Measurements from ENCODE around the gene SCRN2.

Gene SCRN2

GRCh38 chr17:47819475-47819874 is 21.6 kb downstream of the SCRN2 start:
- DNase-seq: no peak

DNA sequence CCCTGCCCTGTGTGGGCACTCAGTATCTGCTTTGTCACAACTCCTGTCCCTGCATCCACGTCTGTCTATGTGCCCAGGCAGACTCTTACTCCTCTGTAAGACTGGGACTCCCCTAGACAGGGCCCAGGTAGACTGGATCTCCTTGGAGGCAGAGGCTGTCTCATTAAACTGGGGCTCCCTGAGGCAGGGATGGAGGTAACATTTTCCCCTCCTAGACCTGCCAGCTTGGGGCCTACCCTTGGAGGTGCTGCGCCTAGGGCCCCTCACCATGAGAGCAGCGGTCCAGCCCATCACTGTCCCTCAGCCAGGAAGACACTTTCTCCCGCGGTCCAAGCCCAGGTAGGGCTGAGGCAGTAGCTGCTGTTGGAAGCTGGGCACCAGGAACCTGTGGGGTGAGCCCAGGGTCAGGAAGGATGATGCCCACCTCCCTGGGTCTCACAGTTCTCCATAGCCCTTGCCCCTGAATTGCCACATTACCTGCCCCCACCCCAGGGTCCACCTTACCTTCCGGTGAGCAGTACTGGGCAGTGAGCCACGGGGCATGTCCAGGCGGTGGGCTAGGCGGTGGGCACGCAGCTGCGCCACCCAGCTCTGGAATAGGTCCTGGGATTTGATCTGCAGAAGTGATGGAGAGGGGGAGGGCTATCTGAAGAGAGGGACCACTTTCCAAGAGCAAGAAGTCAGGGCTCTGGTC is 22.9 kb downstream of the SCRN2 start:
- no peak for DNase-seq

GRCh38 chr17:47816947-47817346 is 24.1 kb downstream of the SCRN2 start:
- no peak for DNase-seq

- DNase-seq: no peak
Measured at GRCh38 chr17:47816111-47816735, 24.9 kb downstream of the SCRN2 start.

DNA sequence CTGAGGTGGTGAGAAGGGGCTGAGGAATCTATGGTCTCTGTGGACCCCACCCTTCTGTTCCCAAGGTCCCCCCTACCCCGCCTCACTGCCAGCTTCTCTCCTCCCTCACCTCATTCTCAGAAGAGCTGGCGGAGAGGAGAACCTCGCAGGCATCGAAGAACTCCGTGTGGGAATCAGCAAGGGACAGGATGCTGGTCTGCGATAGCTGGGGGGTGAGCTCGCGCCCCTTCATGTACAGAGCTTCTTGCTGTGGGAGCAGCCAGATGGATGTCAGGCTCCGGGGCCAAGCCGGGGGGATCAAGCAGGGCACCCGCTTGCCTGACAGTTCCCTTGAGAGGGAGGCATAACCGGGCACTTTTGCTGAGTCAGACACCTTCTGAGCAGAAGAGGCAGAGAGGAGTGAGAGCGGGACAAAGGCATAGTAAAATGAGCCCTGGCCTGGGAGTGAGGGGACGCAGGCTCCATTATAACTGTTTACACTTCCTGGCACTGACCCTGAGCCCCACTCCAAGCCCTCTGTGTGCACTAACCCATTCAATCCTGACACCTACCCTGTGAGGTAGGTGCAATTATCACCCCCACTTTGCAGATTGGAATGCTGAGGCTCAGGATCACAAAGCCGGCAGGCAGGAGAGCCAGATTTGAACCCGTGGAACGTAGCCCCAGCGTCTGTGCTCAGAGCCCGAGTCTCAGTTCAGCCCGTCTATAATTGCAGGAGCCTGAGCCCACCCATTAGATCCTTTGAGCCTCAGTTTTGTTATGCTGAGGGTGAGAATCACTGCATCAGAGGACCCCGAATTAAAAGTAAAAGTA is 25.8 kb downstream of the SCRN2 start:
- no peak for DNase-seq

GRCh38 chr17:47813512-47814031 is 27.5 kb downstream of the SCRN2 start:
- DNase-seq: no peak

GRCh38 chr17:47813077-47813476 is 28.0 kb downstream of the SCRN2 start:
- no peak for DNase-seq

- DNase-seq: no peak
Measured at GRCh38 chr17:47812146-47812920, 28.7 kb downstream of the SCRN2 start.

- no peak for DNase-seq
Measured at GRCh38 chr17:47811709-47812108, 29.4 kb downstream of the SCRN2 start.

- DNase-seq: no peak
Measured at GRCh38 chr17:47810901-47811635, 30.0 kb downstream of the SCRN2 start.

- no peak for DNase-seq
Measured at GRCh38 chr17:47810200-47810821, 30.8 kb downstream of the SCRN2 start.

DNA sequence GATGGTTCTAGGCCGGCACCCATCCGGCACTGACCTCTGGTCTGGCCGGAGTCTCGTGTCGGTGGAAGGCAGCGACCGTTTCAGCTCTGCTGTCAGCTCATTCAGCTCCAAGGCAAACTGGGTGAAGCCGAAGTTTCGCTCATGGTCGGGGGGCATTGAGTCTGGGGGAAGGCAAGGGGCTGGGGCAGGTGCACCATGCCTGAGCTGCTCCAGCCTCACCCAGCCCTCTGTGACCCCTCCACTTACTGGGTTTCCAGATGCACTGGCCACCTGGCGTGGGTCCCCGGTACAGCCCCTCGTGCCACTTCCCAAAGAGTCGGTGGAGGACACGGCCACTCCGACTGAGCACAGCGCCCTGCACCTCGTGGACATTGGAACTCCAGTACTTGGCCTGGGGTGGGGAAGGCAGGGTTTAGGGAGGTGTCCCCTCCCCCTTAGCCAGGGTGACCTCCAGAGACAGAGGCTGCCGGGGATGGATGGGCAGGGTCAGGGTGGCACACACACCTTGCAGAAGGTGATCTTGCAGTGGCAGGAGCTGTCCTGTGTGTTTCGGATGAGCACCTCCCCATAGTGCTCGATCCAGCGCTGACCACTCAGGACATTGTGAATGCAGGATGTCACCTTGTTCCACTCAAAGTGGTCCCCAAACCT is 32.1 kb downstream of the SCRN2 start:
- no peak for DNase-seq

DNA sequence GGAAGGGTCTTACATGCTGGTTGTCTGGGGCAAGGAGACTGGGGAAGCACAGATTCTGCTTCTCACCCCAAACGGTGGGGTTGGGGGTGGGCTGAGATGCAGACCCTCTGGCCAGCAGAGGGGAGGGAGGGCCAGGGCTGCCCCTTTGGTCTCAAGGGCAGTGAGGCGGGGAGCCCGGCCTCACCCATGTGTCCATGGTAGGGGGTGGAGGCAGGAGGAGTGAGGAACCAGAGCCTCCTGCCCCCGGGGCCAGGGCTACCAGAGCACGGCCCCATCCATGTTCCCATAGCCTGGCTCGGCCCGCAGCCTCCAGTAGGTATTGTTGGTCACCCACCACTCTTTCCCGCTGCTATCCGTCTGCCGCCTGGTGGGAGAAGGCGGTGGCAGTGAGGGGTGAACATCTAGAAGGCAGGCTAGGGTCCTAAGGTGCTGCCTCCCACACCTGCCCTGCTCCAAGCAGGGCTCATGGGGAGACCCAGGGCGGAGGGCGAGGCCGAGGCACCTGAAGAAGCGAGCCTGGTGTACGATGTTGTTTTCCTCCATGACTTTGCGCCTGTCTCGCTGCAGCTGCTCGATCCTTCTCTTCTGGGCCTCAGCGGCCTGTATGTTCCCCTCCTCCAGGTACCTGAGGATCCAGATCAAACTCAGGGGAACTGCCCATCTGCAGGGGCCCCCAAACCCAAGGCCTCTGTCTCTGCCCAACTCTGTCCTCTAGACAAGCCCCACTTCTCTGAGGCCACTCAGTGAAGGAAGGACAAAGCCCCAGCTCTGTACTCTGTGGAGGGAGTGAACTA is 32.8 kb downstream of the SCRN2 start:
- no peak for DNase-seq

GRCh38 chr17:47807421-47807820 is 33.7 kb downstream of the SCRN2 start:
- DNase-seq: no peak

DNA sequence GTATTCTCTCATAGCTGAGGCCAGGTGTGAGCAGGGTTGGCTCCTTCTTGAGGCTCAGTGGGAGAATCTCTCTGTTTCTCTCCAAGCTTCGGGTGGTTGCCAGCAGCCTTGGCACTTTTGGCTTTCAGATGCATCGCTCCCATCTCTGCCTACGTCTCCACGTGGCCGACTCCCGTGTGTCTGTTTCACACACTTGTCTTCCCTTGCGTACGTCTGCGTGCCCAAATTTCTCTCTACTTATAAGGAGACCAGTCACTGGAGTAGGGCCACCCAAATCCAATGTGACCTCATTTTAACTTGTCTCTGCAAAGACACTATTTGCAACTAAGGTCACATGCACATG is 34.2 kb downstream of the SCRN2 start:
- DNase-seq: no peak

DNA sequence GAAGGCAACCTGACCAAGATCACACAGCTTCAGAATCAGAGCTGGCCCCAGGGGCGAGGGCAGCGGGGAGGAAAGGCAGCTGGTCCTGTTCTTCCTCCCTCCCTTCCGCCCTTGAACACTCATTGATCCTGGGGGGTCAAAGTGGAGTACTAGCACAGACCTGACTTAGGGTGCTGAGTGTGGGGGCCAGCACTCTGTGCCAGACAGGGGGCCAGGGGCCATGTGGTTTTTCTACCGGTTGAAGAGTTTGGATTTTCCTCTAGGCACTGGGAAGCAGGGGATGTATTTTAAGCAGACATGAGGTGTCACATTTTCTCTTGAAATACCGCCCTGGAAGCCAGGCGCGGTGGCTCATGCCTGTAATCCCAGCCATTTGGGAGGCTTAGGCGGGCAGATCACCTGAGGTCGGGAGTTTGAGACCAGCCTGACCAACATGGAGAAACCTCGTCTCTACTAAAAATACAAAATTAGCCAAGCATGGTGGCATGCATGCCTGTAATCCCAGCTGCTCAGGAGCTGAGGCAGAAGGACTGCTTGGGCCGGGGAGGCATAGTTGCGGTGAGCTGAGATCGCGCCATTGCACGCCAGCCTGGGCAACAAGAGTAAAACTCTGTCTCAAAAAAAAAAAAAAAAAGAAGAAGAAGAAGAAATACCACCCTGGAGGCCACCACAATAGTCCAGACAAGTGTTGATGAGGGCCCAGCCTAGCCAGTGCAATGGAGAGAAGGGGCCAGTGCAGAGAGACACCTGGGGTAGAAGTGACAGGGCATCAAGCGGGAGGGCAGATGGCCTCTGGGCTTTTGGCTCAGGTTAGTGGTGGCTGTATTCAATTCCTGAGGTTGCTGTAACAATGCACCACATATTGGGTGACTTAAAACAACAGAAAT is 34.8 kb downstream of the SCRN2 start:
- DNase-seq: no peak

- DNase-seq: no peak
Measured at GRCh38 chr17:47804461-47804860, 36.6 kb downstream of the SCRN2 start.

DNA sequence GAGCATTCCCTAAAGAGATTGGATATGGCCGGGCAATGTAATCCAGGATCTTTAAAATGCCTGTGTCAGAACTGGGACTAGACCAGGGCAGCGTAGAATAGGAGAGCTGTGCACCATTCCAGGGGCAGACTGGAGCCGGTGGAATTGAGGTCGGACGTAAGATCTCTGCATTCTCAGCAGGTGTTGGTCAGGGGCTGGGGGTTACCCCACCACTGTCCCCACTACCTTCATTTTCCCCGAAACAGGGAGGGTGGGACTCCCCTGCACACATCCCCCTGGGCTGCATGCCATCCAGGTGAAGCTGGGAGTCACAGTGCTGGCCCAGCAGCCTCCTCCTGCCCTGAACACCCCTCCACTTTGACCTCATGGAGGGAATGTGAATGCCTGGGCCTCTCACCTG is 37.3 kb downstream of the SCRN2 start:
- no peak for DNase-seq

DNA sequence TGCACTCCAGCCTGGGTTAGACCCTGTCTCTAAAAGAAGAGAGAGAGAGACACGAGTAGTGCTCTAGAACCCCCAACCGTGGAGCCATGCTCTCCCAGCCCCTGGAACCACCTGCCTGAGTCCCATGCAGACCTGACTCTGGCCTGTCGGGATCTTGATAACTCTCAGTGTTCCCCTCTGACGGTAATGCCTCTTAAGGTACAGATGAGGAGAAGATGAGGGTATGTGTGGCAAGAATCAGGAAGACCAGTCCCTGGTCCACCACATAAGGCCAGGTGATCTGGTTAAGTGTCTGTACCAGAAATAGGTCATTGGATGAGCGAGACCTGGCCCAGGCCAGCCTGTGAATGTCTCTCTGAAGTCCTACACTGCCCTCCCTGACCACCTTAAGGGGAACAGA is 37.9 kb downstream of the SCRN2 start:
- no peak for DNase-seq

Data from Kasumi-1 (cell line).